HG03571 (cell line): ENCODE data around the gene GREM1.

ENCODE experiments used
- ATAC-seq: cut with Tn5 transposase; IDR thresholded peaks from one replicate; pipeline ENCODE4 v1.9.1; 2021; ENCODE audit not compliant: unreplicated experiment

The GREM1 gene

GRCh38 chr15:32730677-32731654 lies 13.2 kb downstream of the GREM1 start:
- ATAC-seq: no peak

GRCh38 chr15:32732574-32733157 lies 14.9 kb downstream of the GREM1 start:
- no peak for ATAC-seq

GRCh38 chr15:32733281-32733680 lies 15.5 kb downstream of the GREM1 start:
- ATAC-seq: no peak

GRCh38 chr15:32735989-32736700 lies 18.3 kb downstream of the GREM1 start:
- ATAC-seq: no peak

GRCh38 chr15:32736701-32737061 lies 18.9 kb downstream of the GREM1 start:
- ATAC-seq: no peak

GRCh38 chr15:32737304-32737703 lies 19.5 kb downstream of the GREM1 start:
- no peak for ATAC-seq

- ATAC-seq: no peak
Measured at GRCh38 chr15:32738666-32739065, 20.9 kb downstream of the GREM1 start.

- ATAC-seq: no peak
Measured at GRCh38 chr15:32739522-32740063, 21.8 kb downstream of the GREM1 start.

- ATAC-seq: no peak
Measured at GRCh38 chr15:32743411-32744140, 25.8 kb downstream of the GREM1 start.

GRCh38 chr15:32746116-32746857 lies 28.5 kb downstream of the GREM1 start:
- no peak for ATAC-seq

GRCh38 chr15:32747921-32748342 lies 30.1 kb downstream of the GREM1 start:
- no peak for ATAC-seq

GRCh38 chr15:32750979-32751378 lies 33.2 kb downstream of the GREM1 start:
- ATAC-seq: no peak

GRCh38 chr15:32757426-32757825 lies 39.6 kb downstream of the GREM1 start:
- no peak for ATAC-seq

- no peak for ATAC-seq
Measured at GRCh38 chr15:32763295-32763694, 45.5 kb downstream of the GREM1 start.

- no peak for ATAC-seq
Measured at GRCh38 chr15:32765236-32765635, 47.4 kb downstream of the GREM1 start.

GRCh38 chr15:32766101-32766500 lies 48.3 kb downstream of the GREM1 start:
- no peak for ATAC-seq

GRCh38 chr15:32767236-32767635 lies 49.4 kb downstream of the GREM1 start:
- no peak for ATAC-seq

- ATAC-seq: no peak
Measured at GRCh38 chr15:32774022-32774421, 56.2 kb downstream of the GREM1 start.

- ATAC-seq: no peak
Measured at GRCh38 chr15:32775103-32775502, 57.3 kb downstream of the GREM1 start.
